ENCODE measurements around the gene RNF183. TPM values are rescaled to one million over a fixed set of nuclear protein-coding genes. Genes with fewer than 3 reads are reported as not detected.

The RNF183 gene
- total and polyA plus RNA-seq, 9 of the 15 experiments (the other 6 are each of a cell fraction or from before 2014, with no cell fraction given), result 0.04 to 2.0 (median 0.16) TPM; not detected in 5

GRCh38 chr9:113319054-113319453 is 15.9 kb upstream of the RNF183 start:
- in situ Hi-C loops (cut with MboI), result no loop called here
- Histone ChIP-seq H3K79me2 (ENCODE audit: control insufficient read depth, insufficient read depth, low read length) (no peaks in the 10 kb centered on the region), H3K4me2 (ENCODE audit: insufficient read depth, low read length) (no peak overlapping the region), H3K9me3 (replicated peaks; ENCODE audit: control insufficient read depth, insufficient read depth, low read depth, low read length) (no peaks in the 10 kb centered on the region), H2AFZ (ENCODE audit: low read depth, low read length) (no peak overlapping the region), H3K9ac (ENCODE audit: insufficient read depth in 1 of 2, low read depth in 2 of 2, low read length in 2 of 2) (no peak overlapping the region), H3K36me3 (ENCODE audit: control insufficient read depth, insufficient read depth, low read length) (no peaks in the 10 kb centered on the region), H4K20me1 (replicated peaks; ENCODE audit: control insufficient read depth, insufficient read depth, low read length) (0 out of 2 replicates have a peak, but pooled peaks cover 3% of the 10 kb centered on the region), H3K4me1 (replicated peaks in 1 of 2; ENCODE audit: control insufficient read depth in 2 of 2, insufficient read depth in 2 of 2, low read length in 2 of 2) (no peaks in the 10 kb centered on the region; a peak in 1 of 5 replicates), H3K9me1 (ENCODE audit: control insufficient read depth, insufficient read depth, low read length) (no peaks in the 10 kb centered on the region), H3K4me3 (no peak overlapping the region), H3K27ac (ENCODE audit: extremely low read depth, low read depth, low read length) (no peak overlapping the region), H3K27me3 (ENCODE audit: control insufficient read depth in 2 of 2, insufficient read depth in 2 of 2, low read length in 2 of 2) (peaks cover 11 to 34% of the 10 kb centered on the region in 2 experiments; a peak in 3 of 5 replicates)
- ChIA-PET CTCF (ENCODE audit: low intra/inter-chr PET ratio) (no interaction called here), POLR2A (interaction anchor here (0.9 to 1.7 kb wide), 2 partner anchors 21 to 79 kb away, joined by 3 to 5 read pairs; partner anchors contain the start of gene WDR31)
- WGBS (ENCODE audit: insufficient coverage, low coverage, missing lambda C conversion rate), result 0% methylated on average over 2 of the region's 2 CpGs
- BruUV-seq (replicated peaks), result no TSS peak
- TF ChIP-seq SMARCB1 (IDR thresholded peaks at IDR 0.05; ENCODE audit: insufficient read length, low read depth), result no peak
- TF ChIP-seq RAD51 (IDR thresholded peaks at IDR 0.05; ENCODE audit: borderline replicate concordance, low read depth), result no peak
- TF ChIP-seq ESRRA (IDR thresholded peaks at IDR 0.05; ENCODE audit: borderline replicate concordance, low read depth), result no peak
- TF ChIP-seq NFE2L1 (tag; IDR thresholded peaks at IDR 0.05; ENCODE audit: borderline replicate concordance, low read depth), result no peak
- TF ChIP-seq ZFP1 (CRISPR knock-in tag; IDR thresholded peaks at IDR 0.05), result no peak
- TF ChIP-seq ZNF318 (IDR thresholded peaks at IDR 0.05; ENCODE audit: borderline replicate concordance in 1 of 2, low read depth in 1 of 2), result no peak
- no peak for TF ChIP-seq NR0B1 (IDR thresholded peaks at IDR 0.05; ENCODE audit: partially characterized antibody)
- no peak for TF ChIP-seq HDAC2 (IDR thresholded peaks at IDR 0.05)
- no peak for TF ChIP-seq ZNF311 (CRISPR knock-in tag; IDR thresholded peaks at IDR 0.05)
- DNase-seq (ENCODE audit: extremely low read depth in 1 of 4, low spot score in 3 of 4) (no peak), FAIRE-seq (no peak), ATAC-seq (no peak)
- intact Hi-C loops (cut with micrococcal nuclease), result no loop called here
